HepG2 (cell line): ENCODE data around the gene DNASE2. TPM values are rescaled to one million over a fixed set of nuclear protein-coding genes. Genes with fewer than 3 reads are reported as not detected.

Experiments
- ATF1 ChIP-seq: IDR thresholded peaks from 2 replicates; pipeline ENCODE4 v1.6.1; 2016; ENCODE audit warnings: mild to moderate bottlenecking, control low read depth
- CEBPB ChIP-seq: IDR thresholded peaks from 2 replicates; pipeline ENCODE4 v1.6.1; 2011; ENCODE audit warnings: low read depth, low read length, improper control_type of control experiment, borderline replicate concordance
- CREB3 ChIP-seq: sonication (generic); formaldehyde crosslinking; IDR thresholded peaks from 2 replicates; pipeline ENCODE4 v1.5.0; 2020; ENCODE audit warnings: missing genetic modification reagents
- E2F5 ChIP-seq: sonication (generic); formaldehyde crosslinking; conservative IDR thresholded peaks from 2 replicates; pipeline ENCODE4 v1.4.0; 2020; ENCODE audit warnings: missing genetic modification reagents
- GFI1 ChIP-seq: sonication (generic); formaldehyde crosslinking; IDR thresholded peaks from 2 replicates; pipeline ENCODE4 v1.5.0; 2020; ENCODE audit warnings: missing genetic modification reagents, mild to moderate bottlenecking, borderline replicate concordance
- GPBP1L1 ChIP-seq: sonication (generic); formaldehyde crosslinking; IDR thresholded peaks from 2 replicates; pipeline ENCODE4 v1.5.0; 2020; ENCODE audit warnings: mild to moderate bottlenecking, missing genetic modification reagents
- HDAC6 ChIP-seq: fragments of 200-600 bp; sonication (generic); IDR thresholded peaks from 2 replicates; pipeline ENCODE4 v1.7.0; 2017; ENCODE audit warnings: mild to moderate bottlenecking, antibody characterized with exemption, low read length, low read depth
- NFIB ChIP-seq: sonication (generic); formaldehyde crosslinking; IDR thresholded peaks from 2 replicates; pipeline ENCODE4 v1.9.0; 2021; ENCODE audit warnings: missing genetic modification reagents, mild to moderate bottlenecking, borderline replicate concordance
- NFIC ChIP-seq: IDR thresholded peaks from 2 replicates; pipeline ENCODE4 v1.6.1; 2012; ENCODE audit warnings: mild to moderate bottlenecking, low read length, inconsistent platforms
- NR0B2 ChIP-seq: sonication (generic); formaldehyde crosslinking; IDR thresholded peaks from 2 replicates; pipeline ENCODE4 v1.4.0; 2020; ENCODE audit warnings: mild to moderate bottlenecking, missing genetic modification reagents
- NR2F2 ChIP-seq: IDR thresholded peaks from 2 replicates; pipeline ENCODE4 v1.6.1; 2012; ENCODE audit warnings: low read depth, inconsistent platforms, borderline replicate concordance
- SOX13 ChIP-seq, 3 experiments: fragments of 450-650 bp in 1 of 3; sonication (generic) in 1 of 3; formaldehyde crosslinking in 1 of 3; IDR thresholded peaks in 2 of 3; conservative IDR thresholded peaks in 1 of 3; 2 replicates each; pipeline versions ENCODE4 v1.5.0 to v1.6.1; 2016 to 2020; ENCODE audit warnings: antibody characterized with exemption in 1 of 3, mild to moderate bottlenecking in 1 of 3, missing compliant biosample characterization in 1 of 3, missing genetic modification reagents in 1 of 3, moderate library complexity in 1 of 3
- TCF7L2 ChIP-seq: IDR thresholded peaks from 2 replicates; pipeline ENCODE4 v1.6.1; 2011; ENCODE audit warnings: mild to moderate bottlenecking, low read depth, low read length, moderate library complexity
- TFE3 ChIP-seq: IDR thresholded peaks from 2 replicates; pipeline ENCODE4 v1.6.1; 2016
- TRIM24 ChIP-seq: sonication (generic); formaldehyde crosslinking; IDR thresholded peaks from 2 replicates; pipeline ENCODE4 v1.8.0; 2022; ENCODE audit warnings: mild to moderate bottlenecking, missing genetic modification reagents
- ZNF576 ChIP-seq: sonication (generic); formaldehyde crosslinking; IDR thresholded peaks from 2 replicates; pipeline ENCODE4 v1.4.0; 2020; ENCODE audit warnings: mild to moderate bottlenecking, missing genetic modification reagents
- ZNF580 ChIP-seq: IDR thresholded peaks from 2 replicates; pipeline ENCODE4 v1.6.1; 2016; ENCODE audit warnings: low read depth, borderline replicate concordance
- ZNF629 ChIP-seq: sonication (generic); formaldehyde crosslinking; conservative IDR thresholded peaks from 2 replicates; pipeline ENCODE4 v1.5.0; 2020; ENCODE audit warnings: missing genetic modification reagents
- ZNF737 ChIP-seq: sonication (generic); formaldehyde crosslinking; IDR thresholded peaks from 2 replicates; pipeline ENCODE4 v1.5.0; 2020; ENCODE audit warnings: missing genetic modification reagents, mild to moderate bottlenecking, borderline replicate concordance
- ZSCAN31 ChIP-seq: sonication (generic); formaldehyde crosslinking; IDR thresholded peaks from 2 replicates; pipeline ENCODE4 v1.5.0; 2020; ENCODE audit warnings: low read depth, mild to moderate bottlenecking, missing genetic modification reagents
- polyA plus RNA-seq, 8 experiments: library from polyadenylated mRNA; depleted of rRNA in 3 of 8; stranded (reverse) in 7 of 8; unstranded in 1 of 8; fragments of >200 nt; fragmentation: Illumina TruSeq in 4 of 8; extraction: Trizol in 4 of 8; gene quantifications; 2 replicates each; pipeline versions ENCODE4 v1.2.1 to v1.2.3, GENCODE V29; 2011 to 2016; ENCODE audit warnings: low read depth in 4 of 8, missing spikeins in 1 of 8, mixed read lengths in 1 of 8; ENCODE audit not compliant: insufficient read depth in 1 of 8
- total RNA-seq, 5 experiments: library from RNA; depleted of rRNA; stranded (reverse); fragments of >200 nt; fragmentation: Illumina TruSeq; extraction: Trizol; gene quantifications; 2 replicates each; pipeline ENCODE4 v1.2.3, GENCODE V29; 2016; ENCODE audit warnings: low read depth in 1 of 5

The DNASE2 gene
- total and polyA plus RNA-seq, 2 of the 13 experiments (the other 11 are each of a cell fraction or from before 2014, with no cell fraction given), result 7.5 to 16.2 TPM

GRCh38 chr19:12864721-12865715, 16.2 kb downstream of the DNASE2 start (continued):
- TF ChIP-seq TFE3 (CRISPR knock-in tag) (no peak), GPBP1L1 (CRISPR knock-in tag) (no peak), NFIC (no peak), NR2F2 (no peak), ZNF576 (no peak), HDAC6 (no peak), CREB3 (CRISPR knock-in tag) (no peak), ZNF629 (CRISPR knock-in tag) (peak; percentile 1; the same call in 1 of the 2 replicates), E2F5 (CRISPR knock-in tag) (no peak), ZNF737 (no peak), ZSCAN31 (CRISPR knock-in tag) (no peak), NR0B2 (CRISPR knock-in tag) (no peak), CEBPB (peak; percentile 63), ZNF580 (peak; percentile 42; the same call in 1 of the 2 replicates), TRIM24 (no peak), NFIB (CRISPR knock-in tag) (0 out of 2 replicates have a peak, but pooled peaks have one; percentile 39), TCF7L2 (no peak), GFI1 (CRISPR knock-in tag) (no peak), ATF1 (no peak), SOX13 (IDR thresholded peaks at IDR 0.05) (no peak), SOX13 (CRISPR knock-in tag; conservative IDR thresholded peaks at IDR 0.05 in 1 of 2, IDR thresholded peaks at IDR 0.05 in 1 of 2) (peak in 1 of 2 experiments; percentile 20; a peak in 1 of 4 replicates)
